GM12878 (cell line): ENCODE data around the gene FREY1. TPM values are rescaled to one million over a fixed set of nuclear protein-coding genes. Genes with fewer than 3 reads are reported as not detected.

ENCODE experiments used
- ATAC-seq: fragments of 200-7000 bp; cut with Tn5 transposase; 3 replicates; pipeline ENCODE4 v1.9.1; 2020; ENCODE audit warnings: mild to moderate bottlenecking, moderate library complexity
- BruUV-seq: library from RNA; stranded (reverse); fragments of 400-500 nt; replicated peaks from 2 replicates; lab custom pipeline; 2021; lab: Mats Ljungman, UMichigan
- CTCF ChIA-PET: fragments of 300-600 bp; sonication (Branson Sonifier 250); formaldehyde crosslinking; extraction: SDS; loops from one replicate; lab custom pipeline; 2021; ENCODE audit warnings: inconsistent platforms; lab: Yijun Ruan, JAX
- POLR2A ChIA-PET: fragments of 350-600 bp; formaldehyde crosslinking; extraction: SDS; loops from one replicate; lab custom pipeline; 2021; ENCODE audit warnings: inconsistent platforms; lab: Charles Lee
- RAD21 ChIA-PET: fragments of 300-600 bp; sonication (Branson Sonifier 250); formaldehyde crosslinking; loops from one replicate; lab custom pipeline; 2023; ENCODE audit warnings: antibody characterized with exemption; ENCODE audit not compliant: unreplicated experiment; lab: Charles Lee
- SMC1A ChIA-PET: fragments of 300-600 bp; sonication (Branson Sonifier 250); formaldehyde crosslinking; loops from one replicate; lab custom pipeline; 2023; ENCODE audit not compliant: unreplicated experiment, uncharacterized antibody; lab: Charles Lee
- DNase-seq: peaks from one replicate; pipeline ENCODE4 v3.0.0-alpha.2; 2011; ENCODE audit warnings: low read depth, low spot score
- FAIRE-seq: peaks from 3 replicates; lab custom pipeline; 2011; peaks lifted over from hg19 to GRCh38; lab: Jason Lieb, UNC
- H2AFZ ChIP-seq: 2 replicates; pipeline ENCODE4 v1.6.0; 2011; ENCODE audit warnings: low read depth, low read length, control low read depth; ENCODE audit not compliant: control insufficient read depth
- H3K27ac ChIP-seq: 2 replicates; pipeline ENCODE4 v1.5.1; 2011; ENCODE audit warnings: control low read depth; ENCODE audit not compliant: control insufficient read depth, insufficient read depth
- H3K27me3 ChIP-seq, 2 experiments: replicated peaks in 1 of 2; 2 replicates each; pipeline versions ENCODE4 v1.6.0 to v1.6.1; 2011; ENCODE audit warnings: low read length in 1 of 2; ENCODE audit not compliant: control insufficient read depth in 2 of 2, insufficient read depth in 2 of 2
- H3K36me3 ChIP-seq, 2 experiments: 2 replicates each; pipeline ENCODE4 v1.5.1; 2011; ENCODE audit warnings: low read length in 1 of 2; ENCODE audit not compliant: control insufficient read depth in 2 of 2, insufficient read depth in 2 of 2
- H3K4me1 ChIP-seq: 2 replicates; pipeline ENCODE4 v1.6.1; 2011; ENCODE audit warnings: mild to moderate bottlenecking, low read length, moderate library complexity, mixed read lengths; ENCODE audit not compliant: control insufficient read depth, insufficient read depth
- H3K4me2 ChIP-seq: 2 replicates; pipeline ENCODE4 v1.6.0; 2011; ENCODE audit warnings: control low read depth; ENCODE audit not compliant: control insufficient read depth, insufficient read depth
- H3K4me3 ChIP-seq: fragments of 200-600 bp; sonication (generic); 2 replicates; pipeline ENCODE4 v1.5.1; 2016
- H3K79me2 ChIP-seq: 2 replicates; pipeline ENCODE4 v1.6.0; 2011; ENCODE audit warnings: low read length; ENCODE audit not compliant: control insufficient read depth, insufficient read depth
- H3K9ac ChIP-seq: 2 replicates; pipeline ENCODE4 v1.8.0; 2011; ENCODE audit warnings: low read length, control low read depth, mixed read lengths; ENCODE audit not compliant: control insufficient read depth, insufficient read depth
- H3K9me3 ChIP-seq: replicated peaks from 3 replicates; pipeline ENCODE4 v1.5.1; 2011; ENCODE audit warnings: mild to moderate bottlenecking, low read length; ENCODE audit not compliant: control insufficient read depth, insufficient read depth
- H4K20me1 ChIP-seq: 2 replicates; pipeline ENCODE4 v1.6.0; 2011; ENCODE audit not compliant: control insufficient read depth, insufficient read depth
- BHLHE40 ChIP-seq, 2 experiments: fragments of 450-650 bp in 1 of 2; IDR thresholded peaks; 2 replicates each; pipeline ENCODE4 v1.6.1; 2011 to 2017; ENCODE audit warnings: low read depth in 2 of 2, borderline replicate concordance in 1 of 2, improper control_type of control experiment in 1 of 2, low read length in 1 of 2, mild to moderate bottlenecking in 1 of 2
- BMI1 ChIP-seq: fragments of 450-650 bp; IDR thresholded peaks from 2 replicates; pipeline ENCODE4 v1.6.1; 2016; ENCODE audit warnings: mild to moderate bottlenecking, moderate library complexity, borderline replicate concordance
- ELK1 ChIP-seq: IDR thresholded peaks from 2 replicates; pipeline ENCODE4 v1.6.1; 2012; ENCODE audit warnings: low read depth, low read length, improper control_type of control experiment
- FOS ChIP-seq: IDR thresholded peaks from 3 replicates; pipeline ENCODE4 v1.6.1; 2011; ENCODE audit warnings: borderline replicate concordance; ENCODE audit not compliant: insufficient read length; ENCODE audit errors: extremely low read depth
- HDAC6 ChIP-seq: fragments of 200-600 bp; sonication (generic); IDR thresholded peaks from one replicate; pipeline ENCODE4 v1.8.0; 2017; ENCODE audit warnings: antibody characterized with exemption; ENCODE audit not compliant: unreplicated experiment
- JUNB ChIP-seq: IDR thresholded peaks from 2 replicates; pipeline ENCODE4 v1.6.1; 2016; ENCODE audit warnings: antibody characterized with exemption, mild to moderate bottlenecking
- KLF5 ChIP-seq: fragments of 450-650 bp; IDR thresholded peaks from 2 replicates; pipeline ENCODE4 v1.6.1; 2014; ENCODE audit warnings: mild to moderate bottlenecking; ENCODE audit not compliant: partially characterized antibody
- MXI1 ChIP-seq: fragments of 150-350 bp; IDR thresholded peaks from 2 replicates; pipeline ENCODE4 v1.6.1; 2011; ENCODE audit warnings: low read depth, mild to moderate bottlenecking, inconsistent platforms, low read length, improper control_type of control experiment
- RCOR1 ChIP-seq: conservative IDR thresholded peaks from 2 replicates; pipeline ENCODE4 v1.6.1; 2012; ENCODE audit warnings: low read depth, low read length, improper control_type of control experiment
- SIX5 ChIP-seq: IDR thresholded peaks from 2 replicates; pipeline ENCODE4 v1.6.1; 2011; ENCODE audit warnings: mild to moderate bottlenecking, low read depth, low read length, moderate library complexity; ENCODE audit not compliant: severe bottlenecking
- SMAD1 ChIP-seq: fragments of 450-650 bp; IDR thresholded peaks from 2 replicates; pipeline ENCODE4 v1.6.1; 2018; ENCODE audit warnings: mild to moderate bottlenecking, low read depth; ENCODE audit not compliant: partially characterized antibody
- SRF ChIP-seq, 2 experiments: IDR thresholded peaks; 2 replicates each; pipeline ENCODE4 v1.6.1; 2011; ENCODE audit warnings: low read depth in 2 of 2, low read length in 2 of 2, mild to moderate bottlenecking in 1 of 2, moderate library complexity in 1 of 2
- WRNIP1 ChIP-seq: IDR thresholded peaks from 2 replicates; pipeline ENCODE4 v1.6.1; 2011; ENCODE audit warnings: low read depth, low read length, improper control_type of control experiment, borderline replicate concordance
- ZNF217 ChIP-seq: fragments of 450-650 bp; IDR thresholded peaks from 2 replicates; pipeline ENCODE4 v1.6.1; 2017; ENCODE audit warnings: antibody characterized with exemption, mild to moderate bottlenecking
- WGBS: methylation state at CpG from one replicate; pipeline ENCODE4 v1.1.6; 2016; ENCODE audit warnings: low lambda C conversion rate; ENCODE audit not compliant: insufficient replicate concordance, insufficient coverage; ENCODE audit errors: missing lambda C conversion rate; 5-methylcytosine and 5-hydroxymethylcytosine counted together
- in situ Hi-C: fragments of 300-500 bp; cut with MboI; formaldehyde crosslinking; loops from 9 replicates; pipeline ENCODE4 v1.14.3; 2018; ENCODE audit warnings: mixed read lengths
- intact Hi-C: fragments of 100-400 bp; cut with micrococcal nuclease; formaldehyde crosslinking; loops from one replicate; pipeline ENCODE4 v1.14.2; 2022; ENCODE audit not compliant: unreplicated experiment
- polyA plus RNA-seq, 11 experiments: library from polyadenylated mRNA; depleted of rRNA in 4 of 11; unstranded in 6 of 11; stranded (reverse) in 5 of 11; fragments of >200 nt; fragmentation: Nextera tagmentation in 4 of 11; fragmentation: Illumina TruSeq in 1 of 11; extraction: Ambion mirVana in 4 of 11; extraction: Trizol in 1 of 11; gene quantifications; 1 replicate in 1 of 11; 2 replicates in 10 of 11; pipeline versions ENCODE4 v1.2.1 to v1.2.3, GENCODE V29; 2011 to 2016; ENCODE audit warnings: inconsistent platforms in 2 of 11, missing spikeins in 2 of 11, low read depth in 1 of 11
- total RNA-seq, 4 experiments: library from RNA; depleted of rRNA in 3 of 4; stranded (reverse); fragments of >200 nt in 3 of 4; fragmentation: Illumina TruSeq in 1 of 4; extraction: Trizol in 1 of 4; gene quantifications; 2 replicates each; pipeline versions ENCODE4 v1.2.1 to v1.2.3, GENCODE V29; 2013 to 2021
- TF ChIP-seq, protein P1 (sequence below): IDR thresholded peaks from 2 replicates; pipeline ENCODE4 v1.6.1; 2012; ENCODE audit warnings: mild to moderate bottlenecking, low read depth, low read length

Gene FREY1
- total and polyA plus RNA-seq, 10 of the 15 experiments (the other 5 are each of a cell fraction or from before 2014, with no cell fraction given) = 0.13 to 1.7 (median 0.39) TPM; not detected in 3

- no peak for TF ChIP-seq SMAD1
- TF ChIP-seq SIX5 = no peak
- TF ChIP-seq RCOR1 = no peak
Observed at GRCh38 chr11:45924927-45925326, 17.9 kb upstream of the FREY1 start (continued).

- Histone ChIP-seq H3K36me3 (no peaks in the 10 kb centered on the region), H3K27ac (no peak overlapping the region), H4K20me1 (no peaks in the 10 kb centered on the region), H3K9me3 (no peaks in the 10 kb centered on the region; the same call in 2 of the 3 replicates), H2AFZ (no peak overlapping the region), H3K9ac (no peak overlapping the region), H3K4me3 (no peak overlapping the region), H3K27me3 (peaks cover 6 to 18% of the 10 kb centered on the region in 2 experiments; a peak in 3 of 4 replicates), H3K79me2 (no peaks in the 10 kb centered on the region), H3K4me1 (peaks cover 2% of the 10 kb centered on the region), H3K4me2 (no peak overlapping the region)
- intact Hi-C loops = no loop called here
- 42% methylated on average over 22 of the region's 22 CpGs for WGBS
- ATAC-seq (no peak), FAIRE-seq (no peak), DNase-seq (no peak)
- ChIA-PET POLR2A (interaction anchor here (0.5 to 1.1 kb wide), 2 partner anchors 11 to 193 kb away, joined by 5 to 8 read pairs; no protein-coding TSS in a partner anchor), SMC1A (no interaction called here), CTCF (no interaction called here), RAD21 (interaction anchor here (0.6 to 0.7 kb wide), 2 partner anchors 17 to 84 kb away, joined by 3 to 5 read pairs; no protein-coding TSS in a partner anchor)
- in situ Hi-C loops = no loop called here
- no TSS peak for BruUV-seq
- no peak for TF ChIP-seq FOS
- no peak for TF ChIP-seq KLF5
- TF ChIP-seq WRNIP1 = no peak
- TF ChIP-seq HDAC6 = no peak
- TF ChIP-seq BMI1 = no peak
- no peak for TF ChIP-seq SRF (IDR thresholded peaks at IDR 0.05; ENCODE audit: low read depth in 2 of 2, low read length in 2 of 2)
- no peak for TF ChIP-seq JUNB
- no peak for TF ChIP-seq ELK1
- TF ChIP-seq, protein P1, sequence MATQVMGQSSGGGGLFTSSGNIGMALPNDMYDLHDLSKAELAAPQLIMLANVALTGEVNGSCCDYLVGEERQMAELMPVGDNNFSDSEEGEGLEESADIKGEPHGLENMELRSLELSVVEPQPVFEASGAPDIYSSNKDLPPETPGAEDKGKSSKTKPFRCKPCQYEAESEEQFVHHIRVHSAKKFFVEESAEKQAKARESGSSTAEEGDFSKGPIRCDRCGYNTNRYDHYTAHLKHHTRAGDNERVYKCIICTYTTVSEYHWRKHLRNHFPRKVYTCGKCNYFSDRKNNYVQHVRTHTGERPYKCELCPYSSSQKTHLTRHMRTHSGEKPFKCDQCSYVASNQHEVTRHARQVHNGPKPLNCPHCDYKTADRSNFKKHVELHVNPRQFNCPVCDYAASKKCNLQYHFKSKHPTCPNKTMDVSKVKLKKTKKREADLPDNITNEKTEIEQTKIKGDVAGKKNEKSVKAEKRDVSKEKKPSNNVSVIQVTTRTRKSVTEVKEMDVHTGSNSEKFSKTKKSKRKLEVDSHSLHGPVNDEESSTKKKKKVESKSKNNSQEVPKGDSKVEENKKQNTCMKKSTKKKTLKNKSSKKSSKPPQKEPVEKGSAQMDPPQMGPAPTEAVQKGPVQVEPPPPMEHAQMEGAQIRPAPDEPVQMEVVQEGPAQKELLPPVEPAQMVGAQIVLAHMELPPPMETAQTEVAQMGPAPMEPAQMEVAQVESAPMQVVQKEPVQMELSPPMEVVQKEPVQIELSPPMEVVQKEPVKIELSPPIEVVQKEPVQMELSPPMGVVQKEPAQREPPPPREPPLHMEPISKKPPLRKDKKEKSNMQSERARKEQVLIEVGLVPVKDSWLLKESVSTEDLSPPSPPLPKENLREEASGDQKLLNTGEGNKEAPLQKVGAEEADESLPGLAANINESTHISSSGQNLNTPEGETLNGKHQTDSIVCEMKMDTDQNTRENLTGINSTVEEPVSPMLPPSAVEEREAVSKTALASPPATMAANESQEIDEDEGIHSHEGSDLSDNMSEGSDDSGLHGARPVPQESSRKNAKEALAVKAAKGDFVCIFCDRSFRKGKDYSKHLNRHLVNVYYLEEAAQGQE = no peak
- TF ChIP-seq ZNF217 = no peak
- no peak for TF ChIP-seq MXI1
- no peak for TF ChIP-seq BHLHE40 (IDR thresholded peaks at IDR 0.05; ENCODE audit: borderline replicate concordance in 1 of 2, low read depth in 2 of 2, low read length in 1 of 2)
Observed at GRCh38 chr11:45924036-45924915, 17.2 kb upstream of the FREY1 start.
